Tibial artery (tissue), 4 donors: ENCODE measurements around the gene SPTBN4.

Experiments used
- DNase-seq, 2 donors: peaks; one replicate each; pipeline ENCODE4 v3.0.0-alpha.2; 2019
- H3K27ac ChIP-seq, 2 donors: fragments of 200-600 bp; sonication (generic) in 1 of 2; 1 replicate in 1 of 2; 2 replicates in 1 of 2; pipeline ENCODE4 v1.5.1; 2018 to 2019; ENCODE audit warnings: mild to moderate bottlenecking in 1 of 2
- H3K27me3 ChIP-seq, 2 donors: fragments of 200-600 bp; sonication (generic) in 1 of 2; one replicate each; pipeline versions ENCODE4 v1.5.1 to v1.6.0; 2016 to 2019
- H3K36me3 ChIP-seq, 3 donors: fragments of 200-600 bp; sonication (generic) in 2 of 3; one replicate each; pipeline ENCODE4 v1.5.1; 2016 to 2019; ENCODE audit warnings: mild to moderate bottlenecking in 2 of 3
- H3K4me1 ChIP-seq, 4 donors: fragments of 200-600 bp; sonication (generic) in 2 of 4; 1 replicate in 3 of 4; 2 replicates in 1 of 4; pipeline ENCODE4 v1.5.1; 2016 to 2019
- H3K4me3 ChIP-seq, 2 donors: fragments of 200-600 bp; sonication (generic) in 1 of 2; 1 replicate in 1 of 2; 2 replicates in 1 of 2; pipeline ENCODE4 v1.5.1; 2018 to 2019; ENCODE audit warnings: mild to moderate bottlenecking in 2 of 2
- H3K9me3 ChIP-seq, 3 donors: fragments of 200-600 bp; sonication (generic) in 1 of 3; one replicate each; pipeline ENCODE4 v1.5.1; 2016 to 2019
- CTCF ChIP-seq, 2 experiments: fragments of 200-600 bp in 1 of 2; fragments of 450-650 bp in 1 of 2; IDR thresholded peaks; one replicate each; pipeline ENCODE4 v1.5.1; 2017 to 2019; ENCODE audit warnings: antibody characterized with exemption in 2 of 2, mild to moderate bottlenecking in 1 of 2, moderate library complexity in 1 of 2
- intact Hi-C: fragments of 100-400 bp; cut with DNase I; formaldehyde crosslinking; loops from one replicate; pipeline ENCODE4 v1.15.0; 2023; ENCODE audit warnings: low total_unique reads

Gene SPTBN4

GRCh38 chr19:40616178-40616577 is 149.4 kb downstream of the SPTBN4 start:
- TF ChIP-seq CTCF (IDR thresholded peaks at IDR 0.05), result no peak
- Histone ChIP-seq H3K9me3 (no peaks in the 10 kb centered on the region), H3K4me1 (peaks cover 0 to 23% (median 11%) of the 10 kb centered on the region in 4 donors), H3K36me3 (peaks cover 18 to 22% (median 21%) of the 10 kb centered on the region in 3 donors), H3K27ac (no peak overlapping the region), H3K4me3 (no peak overlapping the region), H3K27me3 (no peaks in the 10 kb centered on the region)
- no peak for DNase-seq
- intact Hi-C loops, result no loop called here

GRCh38 chr19:40616941-40617340 is 150.1 kb downstream of the SPTBN4 start:
- H3K36me3 ChIP-seq, result peaks cover 25 to 30% (median 29%) of the 10 kb centered on the region in 3 donors
- no peaks in the 10 kb centered on the region for H3K9me3 ChIP-seq
- H3K27me3 ChIP-seq, result no peaks in the 10 kb centered on the region
- no peak for TF ChIP-seq CTCF (IDR thresholded peaks at IDR 0.05)
- intact Hi-C loops, result no loop called here
- H3K27ac ChIP-seq, result no peak overlapping the region
- no peak for DNase-seq
- H3K4me3 ChIP-seq, result no peak overlapping the region
- H3K4me1 ChIP-seq, result peaks cover 0 to 21% (median 10%) of the 10 kb centered on the region in 4 donors

- DNase-seq, result no peak
- TF ChIP-seq CTCF (IDR thresholded peaks at IDR 0.05), result no peak
- Histone ChIP-seq H3K4me3 (no peak overlapping the region), H3K27ac (no peak overlapping the region), H3K27me3 (no peaks in the 10 kb centered on the region), H3K36me3 (peaks cover 35 to 40% (median 39%) of the 10 kb centered on the region in 3 donors), H3K9me3 (no peaks in the 10 kb centered on the region), H3K4me1 (peaks cover 0 to 21% (median 10%) of the 10 kb centered on the region in 4 donors)
- intact Hi-C loops, result no loop called here
Measured at GRCh38 chr19:40617961-40618360, 151.2 kb downstream of the SPTBN4 start.

GRCh38 chr19:40619333-40620160 is 152.7 kb downstream of the SPTBN4 start:
- intact Hi-C loops, result no loop called here
- H3K27ac ChIP-seq, result no peak overlapping the region
- H3K9me3 ChIP-seq, result no peaks in the 10 kb centered on the region
- no peak for DNase-seq
- no peaks in the 10 kb centered on the region for H3K27me3 ChIP-seq
- TF ChIP-seq CTCF (IDR thresholded peaks at IDR 0.05), result no peak
- peaks cover 35 to 55% (median 49%) of the 10 kb centered on the region in 3 donors for H3K36me3 ChIP-seq
- no peak overlapping the region for H3K4me3 ChIP-seq
- peaks cover 0 to 8% (median 2%) of the 10 kb centered on the region in 4 donors for H3K4me1 ChIP-seq

GRCh38 chr19:40620161-40620485 is 153.3 kb downstream of the SPTBN4 start:
- TF ChIP-seq CTCF (IDR thresholded peaks at IDR 0.05), result no peak
- no peaks in the 10 kb centered on the region for H3K27me3 ChIP-seq
- no peak overlapping the region for H3K27ac ChIP-seq
- H3K4me3 ChIP-seq, result no peak overlapping the region
- H3K36me3 ChIP-seq, result peaks cover 35 to 56% (median 49%) of the 10 kb centered on the region in 3 donors
- H3K4me1 ChIP-seq, result peaks cover 0 to 3% (median 0%) of the 10 kb centered on the region in 4 donors
- H3K9me3 ChIP-seq, result no peaks in the 10 kb centered on the region
- DNase-seq, result no peak
- intact Hi-C loops, result no loop called here
